B cell (primary cell): ENCODE data around the gene ARL6IP1.

Experiments used
- EZH2 ChIP-seq: IDR thresholded peaks from 2 replicates; pipeline ENCODE4 v1.6.1; 2012; ENCODE audit warnings: borderline replicate concordance, low read depth, mild to moderate bottlenecking, moderate library complexity, low read length; ENCODE audit not compliant: insufficient read depth, poor library complexity, severe bottlenecking
- TF ChIP-seq, protein P1 (sequence below): fragments of 200-600 bp; IDR thresholded peaks from one replicate; pipeline ENCODE4 v1.8.0; 2022; ENCODE audit warnings: antibody characterized with exemption, mild to moderate bottlenecking

DNA sequence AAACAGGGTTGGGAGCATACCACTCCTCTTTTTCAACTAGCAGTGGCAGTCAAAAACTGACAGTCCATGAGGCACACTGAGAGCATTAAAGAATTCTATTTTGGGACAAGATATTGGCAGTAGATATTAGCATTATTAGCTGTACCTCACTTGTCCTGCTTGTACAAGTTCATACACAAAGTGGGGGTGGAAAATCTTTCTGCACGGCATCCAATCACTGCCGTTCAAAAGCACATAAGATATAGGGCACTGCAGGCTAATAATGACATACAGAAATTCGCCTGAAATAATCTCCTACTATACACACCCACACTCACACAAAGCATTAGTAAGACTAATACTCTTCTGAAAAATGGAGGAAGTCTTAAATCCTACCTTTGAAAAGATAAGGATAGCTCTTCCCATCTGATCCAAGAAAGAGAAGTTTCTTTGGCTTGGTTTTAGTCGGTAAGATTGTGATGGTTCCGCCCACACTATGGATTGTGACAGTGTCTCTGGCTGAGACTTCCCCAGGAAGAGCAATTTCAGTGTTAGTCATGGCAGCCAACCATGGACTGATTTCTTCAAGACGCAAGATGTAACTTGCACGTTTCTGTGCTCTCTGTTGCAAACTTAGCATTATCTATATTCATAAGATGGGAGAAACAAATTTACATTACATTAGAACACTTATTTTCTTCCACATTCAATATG lies 40.6 kb upstream of the ARL6IP1 start:
- TF ChIP-seq, protein P1, sequence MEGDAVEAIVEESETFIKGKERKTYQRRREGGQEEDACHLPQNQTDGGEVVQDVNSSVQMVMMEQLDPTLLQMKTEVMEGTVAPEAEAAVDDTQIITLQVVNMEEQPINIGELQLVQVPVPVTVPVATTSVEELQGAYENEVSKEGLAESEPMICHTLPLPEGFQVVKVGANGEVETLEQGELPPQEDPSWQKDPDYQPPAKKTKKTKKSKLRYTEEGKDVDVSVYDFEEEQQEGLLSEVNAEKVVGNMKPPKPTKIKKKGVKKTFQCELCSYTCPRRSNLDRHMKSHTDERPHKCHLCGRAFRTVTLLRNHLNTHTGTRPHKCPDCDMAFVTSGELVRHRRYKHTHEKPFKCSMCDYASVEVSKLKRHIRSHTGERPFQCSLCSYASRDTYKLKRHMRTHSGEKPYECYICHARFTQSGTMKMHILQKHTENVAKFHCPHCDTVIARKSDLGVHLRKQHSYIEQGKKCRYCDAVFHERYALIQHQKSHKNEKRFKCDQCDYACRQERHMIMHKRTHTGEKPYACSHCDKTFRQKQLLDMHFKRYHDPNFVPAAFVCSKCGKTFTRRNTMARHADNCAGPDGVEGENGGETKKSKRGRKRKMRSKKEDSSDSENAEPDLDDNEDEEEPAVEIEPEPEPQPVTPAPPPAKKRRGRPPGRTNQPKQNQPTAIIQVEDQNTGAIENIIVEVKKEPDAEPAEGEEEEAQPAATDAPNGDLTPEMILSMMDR: no peak
- no peak for TF ChIP-seq EZH2
